Right atrium auricular region (tissue), 2 donors: Measurements from ENCODE around the gene MCM5. TPM values are rescaled to one million over a fixed set of nuclear protein-coding genes. Genes with fewer than 3 reads are reported as not detected.

Experiments used
- DNase-seq: peaks from one replicate; pipeline ENCODE4 v3.0.0-alpha.2; 2019; ENCODE audit warnings: low spot score
- H3K27ac ChIP-seq, 2 donors: fragments of 200-600 bp; sonication (generic); 1 replicate in 1 of 2; 2 replicates in 1 of 2; pipeline ENCODE4 v1.5.1; 2016 to 2019
- H3K27me3 ChIP-seq, 2 donors: fragments of 200-600 bp; sonication (generic); one replicate each; pipeline versions ENCODE4 v1.5.1 to v1.6.0; 2017 to 2019
- H3K36me3 ChIP-seq: fragments of 200-600 bp; sonication (generic); one replicate; pipeline ENCODE4 v1.5.1; 2016
- H3K4me1 ChIP-seq, 2 donors: fragments of 200-600 bp; sonication (generic); one replicate each; pipeline versions ENCODE4 v1.5.1 to v1.6.0; 2017 to 2019
- H3K4me3 ChIP-seq, 2 donors: fragments of 200-600 bp; sonication (generic); 1 replicate in 1 of 2; 2 replicates in 1 of 2; pipeline ENCODE4 v1.5.1; 2017 to 2019; ENCODE audit warnings: mild to moderate bottlenecking in 1 of 2, moderate library complexity in 1 of 2
- H3K9me3 ChIP-seq, 2 donors: fragments of 200-600 bp; sonication (generic); one replicate each; pipeline ENCODE4 v1.5.1; 2019
- total RNA-seq, 2 donors: library from RNA; depleted of rRNA; stranded (reverse); fragments of >200 nt; gene quantifications; one replicate each; pipeline ENCODE4 v1.1.0, GENCODE V29; 2016
- TF ChIP-seq, protein P1 (sequence below), 2 donors: fragments of 200-600 bp; sonication (generic); IDR thresholded peaks; one replicate each; pipeline ENCODE4 v1.5.1; 2019; ENCODE audit warnings: antibody characterized with exemption in 2 of 2

The MCM5 gene
- total RNA-seq, 2 donors from 2014 or later, result 5.3 to 6.8 TPM

- Histone ChIP-seq H3K4me1 (peaks cover 0 to 7% of the 10 kb centered on the region in 2 donors), H3K4me3 (no peak overlapping the region), H3K9me3 (no peaks in the 10 kb centered on the region), H3K27ac (no peak overlapping the region), H3K27me3 (no peaks in the 10 kb centered on the region), H3K36me3 (peaks cover 59% of the 10 kb centered on the region)
- TF ChIP-seq, protein P1, sequence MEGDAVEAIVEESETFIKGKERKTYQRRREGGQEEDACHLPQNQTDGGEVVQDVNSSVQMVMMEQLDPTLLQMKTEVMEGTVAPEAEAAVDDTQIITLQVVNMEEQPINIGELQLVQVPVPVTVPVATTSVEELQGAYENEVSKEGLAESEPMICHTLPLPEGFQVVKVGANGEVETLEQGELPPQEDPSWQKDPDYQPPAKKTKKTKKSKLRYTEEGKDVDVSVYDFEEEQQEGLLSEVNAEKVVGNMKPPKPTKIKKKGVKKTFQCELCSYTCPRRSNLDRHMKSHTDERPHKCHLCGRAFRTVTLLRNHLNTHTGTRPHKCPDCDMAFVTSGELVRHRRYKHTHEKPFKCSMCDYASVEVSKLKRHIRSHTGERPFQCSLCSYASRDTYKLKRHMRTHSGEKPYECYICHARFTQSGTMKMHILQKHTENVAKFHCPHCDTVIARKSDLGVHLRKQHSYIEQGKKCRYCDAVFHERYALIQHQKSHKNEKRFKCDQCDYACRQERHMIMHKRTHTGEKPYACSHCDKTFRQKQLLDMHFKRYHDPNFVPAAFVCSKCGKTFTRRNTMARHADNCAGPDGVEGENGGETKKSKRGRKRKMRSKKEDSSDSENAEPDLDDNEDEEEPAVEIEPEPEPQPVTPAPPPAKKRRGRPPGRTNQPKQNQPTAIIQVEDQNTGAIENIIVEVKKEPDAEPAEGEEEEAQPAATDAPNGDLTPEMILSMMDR (IDR thresholded peaks at IDR 0.05), result no peak
- peak; percentile 63 for DNase-seq
Observed at GRCh38 chr22:35409783-35410662, 10.1 kb downstream of the MCM5 start.

GRCh38 chr22:35410663-35411034, 10.7 kb downstream of the MCM5 start:
- H3K27ac ChIP-seq, result no peak overlapping the region
- H3K4me1 ChIP-seq, result peaks cover 0 to 7% of the 10 kb centered on the region in 2 donors
- no peaks in the 10 kb centered on the region for H3K27me3 ChIP-seq
- H3K4me3 ChIP-seq, result no peak overlapping the region
- TF ChIP-seq, protein P1 (IDR thresholded peaks at IDR 0.05), result no peak
- no peaks in the 10 kb centered on the region for H3K9me3 ChIP-seq
- H3K36me3 ChIP-seq, result peaks cover 59% of the 10 kb centered on the region
- no peak for DNase-seq

DNA sequence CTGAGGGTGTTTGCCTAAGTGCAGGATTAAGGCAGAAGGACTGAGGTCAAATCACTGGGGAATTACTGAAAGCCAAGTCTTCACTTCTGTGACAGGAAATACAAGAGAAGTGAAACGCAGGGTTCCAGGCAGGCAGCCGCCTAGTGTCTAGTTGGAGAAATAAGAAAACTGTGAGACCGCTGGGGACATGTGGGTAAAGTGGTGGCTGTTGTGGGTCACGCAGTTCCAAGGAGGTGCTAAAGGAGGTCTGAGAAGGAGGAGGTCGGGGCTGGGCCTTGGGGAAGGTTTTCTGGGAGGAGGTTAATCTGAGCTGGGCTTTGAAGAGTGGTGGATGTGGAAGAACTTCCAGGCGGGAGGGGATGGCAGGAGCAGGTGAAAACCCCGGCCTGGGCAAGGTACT, 11.2 kb downstream of the MCM5 start:
- no peaks in the 10 kb centered on the region for H3K27me3 ChIP-seq
- H3K9me3 ChIP-seq, result no peaks in the 10 kb centered on the region
- H3K27ac ChIP-seq, result no peak overlapping the region
- DNase-seq, result no peak
- TF ChIP-seq, protein P1 (IDR thresholded peaks at IDR 0.05), result peak in 1 of 2 donors; percentile 16
- no peak overlapping the region for H3K4me3 ChIP-seq
- peaks cover 63% of the 10 kb centered on the region for H3K36me3 ChIP-seq
- H3K4me1 ChIP-seq, result peaks cover 0 to 7% of the 10 kb centered on the region in 2 donors

GRCh38 chr22:35413624-35414023, 13.7 kb downstream of the MCM5 start:
- Histone ChIP-seq H3K4me1 (peaks cover 0 to 7% of the 10 kb centered on the region in 2 donors), H3K36me3 (peaks cover 60% of the 10 kb centered on the region), H3K4me3 (no peak overlapping the region), H3K9me3 (no peaks in the 10 kb centered on the region), H3K27ac (no peak overlapping the region), H3K27me3 (no peaks in the 10 kb centered on the region)
- TF ChIP-seq, protein P1 (IDR thresholded peaks at IDR 0.05), result no peak
- no peak for DNase-seq

DNA sequence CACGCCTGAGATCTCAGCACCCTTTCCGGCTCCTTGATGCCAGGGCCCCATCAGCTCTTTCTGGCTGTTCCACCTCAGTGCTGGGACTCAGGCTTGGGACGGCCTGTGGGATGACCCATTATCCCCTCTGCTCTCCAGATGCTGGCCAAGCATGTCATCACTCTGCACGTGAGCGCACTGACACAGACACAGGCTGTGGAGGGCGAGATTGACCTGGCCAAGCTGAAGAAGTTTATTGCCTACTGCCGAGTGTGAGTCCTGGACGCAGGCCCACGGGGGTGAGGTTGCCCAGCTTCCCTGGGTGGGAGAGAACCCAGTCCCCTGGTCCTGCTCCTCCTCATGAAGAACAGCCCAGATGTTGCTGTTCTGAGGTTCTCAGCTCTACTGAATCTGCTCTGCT, 17.7 kb downstream of the MCM5 start:
- H3K27me3 ChIP-seq, result no peaks in the 10 kb centered on the region
- TF ChIP-seq, protein P1 (IDR thresholded peaks at IDR 0.05), result no peak
- H3K4me1 ChIP-seq, result no peaks in the 10 kb centered on the region
- DNase-seq, result no peak
- no peak overlapping the region for H3K27ac ChIP-seq
- no peaks in the 10 kb centered on the region for H3K9me3 ChIP-seq
- peaks cover 67% of the 10 kb centered on the region for H3K36me3 ChIP-seq
- H3K4me3 ChIP-seq, result no peak overlapping the region
